OCI-LY7 (cell line): ENCODE results near the gene MORN5.

Source experiments
- CTCF ChIP-seq: fragments of 200-600 bp; sonication (generic); conservative IDR thresholded peaks from 2 replicates; pipeline ENCODE4 v1.5.1; 2014; ENCODE audit warnings: mild to moderate bottlenecking, antibody characterized with exemption, low read length, moderate library complexity, mixed read lengths
- EZH2phosphoT487 ChIP-seq: fragments of 200-600 bp; sonication (generic); IDR thresholded peaks from 2 replicates; pipeline ENCODE4 v1.6.1; 2018; ENCODE audit warnings: low read depth, borderline replicate concordance, mild to moderate bottlenecking, mixed run types, antibody characterized with exemption, low read length, moderate library complexity, mixed read lengths

- TF ChIP-seq CTCF (no peak), EZH2phosphoT487 (no peak)
Observed at GRCh38 chr9:122133984-122134535, 25.6 kb upstream of the MORN5 start.
